ENCODE results near the gene LCE6A.

The LCE6A gene

DNA sequence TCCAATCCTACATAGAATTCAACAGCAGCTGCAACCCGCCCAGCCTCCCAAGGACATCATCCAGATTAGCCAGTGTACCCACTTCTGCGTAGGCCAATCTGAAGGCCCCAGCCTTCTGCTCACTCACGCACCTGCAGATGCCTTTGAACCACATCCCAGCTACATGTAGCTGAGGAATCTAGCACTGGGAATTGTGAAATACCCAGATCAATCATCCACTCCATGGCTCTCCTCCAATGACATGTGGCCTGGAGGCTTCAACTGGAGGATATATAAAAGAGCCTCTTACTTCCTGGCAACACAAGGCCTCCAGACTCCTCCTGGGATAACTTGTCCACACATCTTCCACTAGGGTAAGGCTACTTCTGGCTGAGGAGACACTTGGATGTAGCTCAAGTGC, at the start of gene LCE6A:
LCE6A (plus strand) TSS at position 301 of the 400 bp plus-strand sequence. CDS start 665 bp downstream, outside the sequence.
- no peak within 1 kb of the TSS for H2AFZ ChIP-seq (ENCODE audit: low read depth, low read length)
- H3K79me2 ChIP-seq (ENCODE audit: low read length), result no peaks in the 10 kb centered on the region
- H3K4me2 ChIP-seq (ENCODE audit: low read length), result no peak within 1 kb of the TSS
- H3K4me1 ChIP-seq (ENCODE audit: low read length), result no peaks in the 10 kb centered on the region
- no peak within 1 kb of the TSS for H3K4me3 ChIP-seq (ENCODE audit: low read length)
- TF ChIP-seq EZH2phosphoT487 (IDR thresholded peaks at IDR 0.05; ENCODE audit: low read depth) (no peak), CTCF (IDR thresholded peaks at IDR 0.05; ENCODE audit: low read depth, low read length) (no peak)
- no peaks in the 10 kb centered on the region for H3K36me3 ChIP-seq (replicated peaks; ENCODE audit: low read depth, low read length)
- H3K9ac ChIP-seq (ENCODE audit: low read length), result no peak within 1 kb of the TSS
- no peaks in the 10 kb centered on the region for H3K9me3 ChIP-seq (ENCODE audit: insufficient read depth, low read length)
- H3K27me3 ChIP-seq (ENCODE audit: low read depth, low read length), result peaks cover 29% of the 10 kb centered on the region
- no peaks in the 10 kb centered on the region for H4K20me1 ChIP-seq (ENCODE audit: insufficient read depth, low read length)
- no peak within 1 kb of the TSS for H3K27ac ChIP-seq (ENCODE audit: low read length)

GRCh38 chr1:152795686-152796085, 47.0 kb upstream of the LCE6A start:
- no peaks in the 10 kb centered on the region for H3K36me3 ChIP-seq (replicated peaks; ENCODE audit: low read depth, low read length)
- no peak overlapping the region for H3K27ac ChIP-seq (ENCODE audit: low read length)
- H3K27me3 ChIP-seq (ENCODE audit: low read depth, low read length), result peaks cover 17% of the 10 kb centered on the region
- TF ChIP-seq CTCF (IDR thresholded peaks at IDR 0.05; ENCODE audit: low read depth, low read length) (no peak), EZH2phosphoT487 (IDR thresholded peaks at IDR 0.05; ENCODE audit: low read depth) (no peak)
- H4K20me1 ChIP-seq (ENCODE audit: insufficient read depth, low read length), result no peaks in the 10 kb centered on the region
- H3K4me3 ChIP-seq (ENCODE audit: low read length), result no peak overlapping the region
- no peaks in the 10 kb centered on the region for H3K4me1 ChIP-seq (ENCODE audit: low read length)
- H2AFZ ChIP-seq (ENCODE audit: low read depth, low read length), result no peak overlapping the region
- H3K79me2 ChIP-seq (ENCODE audit: low read length), result no peaks in the 10 kb centered on the region
- no peaks in the 10 kb centered on the region for H3K9me3 ChIP-seq (ENCODE audit: insufficient read depth, low read length)
- no peak overlapping the region for H3K9ac ChIP-seq (ENCODE audit: low read length)
- H3K4me2 ChIP-seq (ENCODE audit: low read length), result no peak overlapping the region

- no peak within 1 kb of the TSS for H3K9ac ChIP-seq (ENCODE audit: low read length)
- no peaks in the 10 kb centered on the region for H3K79me2 ChIP-seq (ENCODE audit: low read length)
- H2AFZ ChIP-seq (ENCODE audit: low read depth, low read length), result no peak within 1 kb of the TSS
- H3K27ac ChIP-seq (ENCODE audit: low read length), result no peak within 1 kb of the TSS
- H3K4me1 ChIP-seq (ENCODE audit: low read length), result no peaks in the 10 kb centered on the region
- peaks cover 25% of the 10 kb centered on the region for H3K27me3 ChIP-seq (ENCODE audit: low read depth, low read length)
- no peaks in the 10 kb centered on the region for H3K36me3 ChIP-seq (replicated peaks; ENCODE audit: low read depth, low read length)
- no peak within 1 kb of the TSS for H3K4me2 ChIP-seq (ENCODE audit: low read length)
- H3K4me3 ChIP-seq (ENCODE audit: low read length), result no peak within 1 kb of the TSS
- no peaks in the 10 kb centered on the region for H3K9me3 ChIP-seq (ENCODE audit: insufficient read depth, low read length)
- no peaks in the 10 kb centered on the region for H4K20me1 ChIP-seq (ENCODE audit: insufficient read depth, low read length)
- TF ChIP-seq CTCF (IDR thresholded peaks at IDR 0.05; ENCODE audit: low read depth, low read length), result no peak
- TF ChIP-seq EZH2phosphoT487 (IDR thresholded peaks at IDR 0.05; ENCODE audit: low read depth), result no peak
These were observed 46.2 kb upstream of the LCE6A start, which contains the start of gene LCE1D for GRCh38 chr1:152796421-152796820. LCE1D (plus strand) TSS chr1:152796721; CDS start chr1:152797795, 1,074 bp downstream.

DNA sequence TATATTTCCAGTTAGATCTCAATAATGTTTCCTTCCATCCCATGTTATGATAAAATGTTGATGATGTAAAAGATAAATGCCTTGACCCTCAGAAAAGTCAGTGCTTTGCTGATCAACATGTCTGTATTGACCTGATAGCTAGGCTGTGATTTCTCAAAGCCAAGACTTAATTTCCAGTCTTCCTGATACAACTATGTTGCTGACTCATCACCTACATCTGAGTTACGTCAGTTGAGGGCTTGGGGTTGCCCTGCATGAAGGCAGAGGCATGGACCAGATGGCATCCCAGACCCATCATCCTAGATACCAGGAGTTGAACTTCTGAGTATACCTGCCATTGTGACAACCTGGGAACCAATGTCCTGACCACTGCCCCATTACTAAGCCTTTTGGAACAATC, 41.3 kb upstream of the LCE6A start:
- Histone ChIP-seq H3K4me3 (ENCODE audit: low read length) (no peak overlapping the region), H3K4me1 (ENCODE audit: low read length) (no peaks in the 10 kb centered on the region), H3K27ac (ENCODE audit: low read length) (no peak overlapping the region), H3K79me2 (ENCODE audit: low read length) (no peaks in the 10 kb centered on the region), H3K9ac (ENCODE audit: low read length) (no peak overlapping the region), H2AFZ (ENCODE audit: low read depth, low read length) (no peak overlapping the region), H4K20me1 (ENCODE audit: insufficient read depth, low read length) (no peaks in the 10 kb centered on the region), H3K27me3 (ENCODE audit: low read depth, low read length) (peaks cover 38% of the 10 kb centered on the region), H3K36me3 (replicated peaks; ENCODE audit: low read depth, low read length) (no peaks in the 10 kb centered on the region), H3K4me2 (ENCODE audit: low read length) (no peak overlapping the region), H3K9me3 (ENCODE audit: insufficient read depth, low read length) (no peaks in the 10 kb centered on the region)
- TF ChIP-seq EZH2phosphoT487 (IDR thresholded peaks at IDR 0.05; ENCODE audit: low read depth) (no peak), CTCF (IDR thresholded peaks at IDR 0.05; ENCODE audit: low read depth, low read length) (no peak)
